GM12891 (cell line): ENCODE measurements around the gene FAM236B.
"Not testable (repeated sequence)": the region's sequence is repeated elsewhere in the genome, so short reads cannot be mapped to it uniquely, and the experiment has no call there.

Source experiments
- POLR2A ChIP-seq: IDR thresholded peaks from 2 replicates; pipeline ENCODE4 v1.6.1; 2011; ENCODE audit warnings: low read depth, low read length, control low read depth
- POLR2AphosphoS5 ChIP-seq: IDR thresholded peaks from 2 replicates; pipeline ENCODE4 v1.6.1; 2011; ENCODE audit warnings: low read depth, low read length, control low read depth
- POU2F2 ChIP-seq: IDR thresholded peaks from 2 replicates; pipeline ENCODE4 v1.6.1; 2011; ENCODE audit warnings: low read depth, mild to moderate bottlenecking, control low read depth, low read length, moderate library complexity
- SPI1 ChIP-seq: IDR thresholded peaks from 2 replicates; pipeline ENCODE4 v1.6.1; 2011; ENCODE audit warnings: low read depth, low read length, control low read depth
- TAF1 ChIP-seq: IDR thresholded peaks from 2 replicates; pipeline ENCODE4 v1.6.1; 2011; ENCODE audit warnings: low read depth, low read length, control low read depth

DNA sequence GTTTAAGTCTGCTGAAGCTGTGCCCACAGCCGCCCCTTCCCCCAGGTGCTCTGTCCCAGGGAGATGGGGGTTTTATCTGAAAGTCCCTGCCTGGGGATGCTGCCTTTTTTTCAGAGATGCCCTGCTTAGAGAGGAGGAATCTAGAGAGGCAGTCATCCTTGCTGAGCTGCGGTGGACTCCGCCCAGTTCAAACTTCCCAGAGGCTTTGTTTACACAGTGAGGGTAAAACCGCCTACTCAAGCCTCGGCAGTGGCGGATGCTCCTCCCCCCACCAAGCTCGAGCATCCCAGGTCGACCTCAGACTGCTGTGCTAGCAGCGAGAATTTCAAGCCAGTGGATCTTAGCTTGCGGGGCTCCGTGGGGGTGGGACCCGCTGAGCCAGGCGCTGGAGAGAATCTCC lies 48.2 kb upstream of the FAM236B start:
- not testable (repeated sequence) for TF ChIP-seq POU2F2, POLR2A, TAF1, POLR2AphosphoS5, SPI1
